ENCODE data around the gene UPK1A.

Gene UPK1A

GRCh38 chr19:35715355-35715809 is 49.1 kb downstream of the UPK1A start:
- TF ChIP-seq SIN3A (IDR thresholded peaks at IDR 0.05; ENCODE audit: borderline replicate concordance, insufficient read depth, low read length) (no peak), TAF1 (IDR thresholded peaks at IDR 0.05; ENCODE audit: borderline replicate concordance, insufficient read depth, low read length) (no peak), FOXP2 (optimal IDR thresholded peaks at IDR 0.05; ENCODE audit: borderline replicate concordance, extremely low read depth, extremely low read length, insufficient read depth) (no peak), POLR2AphosphoS5 (IDR thresholded peaks at IDR 0.05; ENCODE audit: low read depth, low read length) (no peak)
- TF ChIP-seq, protein P1, sequence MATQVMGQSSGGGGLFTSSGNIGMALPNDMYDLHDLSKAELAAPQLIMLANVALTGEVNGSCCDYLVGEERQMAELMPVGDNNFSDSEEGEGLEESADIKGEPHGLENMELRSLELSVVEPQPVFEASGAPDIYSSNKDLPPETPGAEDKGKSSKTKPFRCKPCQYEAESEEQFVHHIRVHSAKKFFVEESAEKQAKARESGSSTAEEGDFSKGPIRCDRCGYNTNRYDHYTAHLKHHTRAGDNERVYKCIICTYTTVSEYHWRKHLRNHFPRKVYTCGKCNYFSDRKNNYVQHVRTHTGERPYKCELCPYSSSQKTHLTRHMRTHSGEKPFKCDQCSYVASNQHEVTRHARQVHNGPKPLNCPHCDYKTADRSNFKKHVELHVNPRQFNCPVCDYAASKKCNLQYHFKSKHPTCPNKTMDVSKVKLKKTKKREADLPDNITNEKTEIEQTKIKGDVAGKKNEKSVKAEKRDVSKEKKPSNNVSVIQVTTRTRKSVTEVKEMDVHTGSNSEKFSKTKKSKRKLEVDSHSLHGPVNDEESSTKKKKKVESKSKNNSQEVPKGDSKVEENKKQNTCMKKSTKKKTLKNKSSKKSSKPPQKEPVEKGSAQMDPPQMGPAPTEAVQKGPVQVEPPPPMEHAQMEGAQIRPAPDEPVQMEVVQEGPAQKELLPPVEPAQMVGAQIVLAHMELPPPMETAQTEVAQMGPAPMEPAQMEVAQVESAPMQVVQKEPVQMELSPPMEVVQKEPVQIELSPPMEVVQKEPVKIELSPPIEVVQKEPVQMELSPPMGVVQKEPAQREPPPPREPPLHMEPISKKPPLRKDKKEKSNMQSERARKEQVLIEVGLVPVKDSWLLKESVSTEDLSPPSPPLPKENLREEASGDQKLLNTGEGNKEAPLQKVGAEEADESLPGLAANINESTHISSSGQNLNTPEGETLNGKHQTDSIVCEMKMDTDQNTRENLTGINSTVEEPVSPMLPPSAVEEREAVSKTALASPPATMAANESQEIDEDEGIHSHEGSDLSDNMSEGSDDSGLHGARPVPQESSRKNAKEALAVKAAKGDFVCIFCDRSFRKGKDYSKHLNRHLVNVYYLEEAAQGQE (IDR thresholded peaks at IDR 0.05; ENCODE audit: insufficient read depth in 1 of 2, low read depth in 2 of 2, low read length in 2 of 2) = no peak

DNA sequence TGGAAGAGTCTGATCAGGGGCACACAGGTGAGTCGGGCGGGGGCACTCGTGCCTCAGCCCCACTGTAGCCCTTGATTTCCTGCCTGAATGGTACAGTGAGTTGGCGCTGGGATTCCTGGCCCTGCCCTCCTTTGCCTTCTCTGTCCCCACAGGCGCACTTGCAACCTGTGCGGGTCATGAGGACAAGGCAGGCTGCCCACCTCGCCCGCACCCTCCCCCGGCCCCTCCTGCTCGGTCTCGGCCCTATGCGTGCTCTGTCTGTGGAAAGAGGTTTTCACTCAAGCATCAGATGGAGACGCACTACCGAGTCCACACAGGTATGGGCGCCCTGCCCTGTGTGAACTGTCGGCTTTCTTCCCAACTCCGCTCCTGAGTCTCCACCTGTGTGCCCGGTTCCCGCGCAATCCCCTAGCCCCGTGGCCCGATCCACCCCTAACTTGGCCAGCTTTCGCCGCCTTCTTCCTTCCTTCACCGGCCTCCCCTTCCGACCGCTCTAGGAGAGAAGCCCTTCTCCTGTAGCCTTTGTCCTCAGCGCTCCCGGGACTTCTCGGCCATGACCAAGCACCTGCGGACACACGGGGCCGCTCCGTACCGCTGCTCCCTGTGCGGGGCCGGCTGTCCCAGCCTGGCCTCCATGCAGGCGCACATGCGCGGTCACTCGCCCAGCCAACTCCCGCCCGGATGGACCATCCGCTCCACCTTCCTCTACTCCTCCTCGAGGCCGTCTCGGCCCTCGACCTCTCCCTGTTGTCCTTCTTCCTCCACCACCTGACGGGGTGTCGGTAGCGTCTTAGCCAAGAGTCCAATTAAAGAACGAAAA is 49.9 kb downstream of the UPK1A start:
- no peak for TF ChIP-seq POLR2AphosphoS5 (IDR thresholded peaks at IDR 0.05; ENCODE audit: low read depth, low read length)
- no peak for TF ChIP-seq SIN3A (IDR thresholded peaks at IDR 0.05; ENCODE audit: borderline replicate concordance, insufficient read depth, low read length)
- TF ChIP-seq FOXP2 (optimal IDR thresholded peaks at IDR 0.05; ENCODE audit: borderline replicate concordance, extremely low read depth, extremely low read length, insufficient read depth) = no peak
- TF ChIP-seq TAF1 (IDR thresholded peaks at IDR 0.05; ENCODE audit: borderline replicate concordance, insufficient read depth, low read length) = no peak; the same call in 1 of the 2 replicates
- TF ChIP-seq, protein P1 (IDR thresholded peaks at IDR 0.05; ENCODE audit: insufficient read depth in 1 of 2, low read depth in 2 of 2, low read length in 2 of 2) = no peak

- TF ChIP-seq FOXP2 (optimal IDR thresholded peaks at IDR 0.05; ENCODE audit: borderline replicate concordance, extremely low read depth, extremely low read length, insufficient read depth) (peak; percentile 77), SIN3A (IDR thresholded peaks at IDR 0.05; ENCODE audit: borderline replicate concordance, insufficient read depth, low read length) (peak; percentile 58; the same call in 1 of the 2 replicates), POLR2AphosphoS5 (IDR thresholded peaks at IDR 0.05; ENCODE audit: low read depth, low read length) (peak; percentile 85), TAF1 (IDR thresholded peaks at IDR 0.05; ENCODE audit: borderline replicate concordance, insufficient read depth, low read length) (peak; percentile 19; the same call in 1 of the 2 replicates)
- TF ChIP-seq, protein P1 (IDR thresholded peaks at IDR 0.05; ENCODE audit: insufficient read depth in 1 of 2, low read depth in 2 of 2, low read length in 2 of 2) = 0 out of 4 replicates have a peak, but pooled peaks of 1 of the 2 experiments have one; percentile 42
Observed at GRCh38 chr19:35716801-35717664, 50.7 kb downstream of the UPK1A start.

- TF ChIP-seq FOXP2 (optimal IDR thresholded peaks at IDR 0.05; ENCODE audit: borderline replicate concordance, extremely low read depth, extremely low read length, insufficient read depth) (no peak), TAF1 (IDR thresholded peaks at IDR 0.05; ENCODE audit: borderline replicate concordance, insufficient read depth, low read length) (no peak), SIN3A (IDR thresholded peaks at IDR 0.05; ENCODE audit: borderline replicate concordance, insufficient read depth, low read length) (no peak), POLR2AphosphoS5 (IDR thresholded peaks at IDR 0.05; ENCODE audit: low read depth, low read length) (no peak)
- TF ChIP-seq, protein P1 (IDR thresholded peaks at IDR 0.05; ENCODE audit: insufficient read depth in 1 of 2, low read depth in 2 of 2, low read length in 2 of 2) = no peak
Observed at GRCh38 chr19:35717665-35718344, 51.5 kb downstream of the UPK1A start, which contains the start of gene KMT2B. TSS of gene KMT2B (plus strand) at chr19:35718003. CDS start at chr19:35718019, 16 bp downstream.

All from PFSK-1 (cell line).